HT-29 (cell line): Measurements from ENCODE around the gene GLB1L2. TPM values are rescaled to one million over a fixed set of nuclear protein-coding genes. Genes with fewer than 3 reads are reported as not detected.
A peak's percentile ranks its signal among the peaks of the same experiment; 100 is the strongest.

Experiments
- DNase-seq: peaks from one replicate; pipeline ENCODE4 v3.0.0-alpha.2; 2015; ENCODE audit warnings: low spot score
- total RNA-seq: library from RNA; depleted of rRNA; stranded (reverse); fragments of >200 nt; shearing (Covaris generic); gene quantifications from 2 replicates; pipeline ENCODE4 v1.2.3, GENCODE V29; 2014

Gene GLB1L2
- total RNA-seq, 1 experiment from 2014 or later = 77.4 TPM

DNA sequence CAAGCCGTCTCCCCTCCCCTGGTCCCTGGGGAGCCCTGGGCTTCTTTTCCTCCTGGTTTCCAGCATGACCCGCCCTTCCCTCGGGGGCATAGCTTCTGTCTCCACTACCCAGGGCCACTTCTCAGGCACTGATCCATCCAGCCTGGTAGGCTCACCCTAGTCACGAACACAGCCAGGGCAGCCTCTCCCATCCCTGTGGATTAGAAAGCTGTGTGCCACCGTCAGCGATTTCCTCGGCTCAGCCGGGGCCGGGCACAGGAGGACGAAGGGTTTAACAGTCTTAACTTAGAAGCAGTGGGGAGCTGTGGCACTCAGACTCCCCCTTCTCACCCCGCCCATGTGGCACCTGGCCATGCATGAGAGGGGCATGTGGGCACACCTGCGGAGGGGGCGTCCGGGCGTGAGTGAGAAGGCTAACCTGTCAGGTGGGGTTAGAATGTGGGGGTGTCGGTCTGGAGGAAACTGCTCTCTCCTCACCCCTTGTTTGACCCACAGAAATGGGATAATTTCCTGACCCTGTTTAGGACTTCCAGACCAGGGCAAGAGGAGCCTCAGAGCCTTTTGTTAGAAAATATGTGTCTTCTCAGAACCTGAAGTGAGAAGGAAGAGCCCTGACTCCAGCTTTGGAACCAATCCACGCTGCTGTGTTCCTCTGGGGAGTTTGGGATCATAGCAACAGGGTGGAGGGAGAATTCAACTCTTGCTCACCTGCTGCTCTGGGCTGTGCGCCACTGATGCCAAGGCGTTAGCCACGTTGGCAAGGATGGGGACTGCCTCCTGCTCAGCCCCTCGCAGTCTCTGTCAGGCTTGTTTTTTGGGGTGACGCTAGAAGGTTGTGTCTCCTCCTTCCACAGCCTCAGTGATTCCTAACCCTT, 14.6 kb downstream of the GLB1L2 start:
- no peak for DNase-seq

DNA sequence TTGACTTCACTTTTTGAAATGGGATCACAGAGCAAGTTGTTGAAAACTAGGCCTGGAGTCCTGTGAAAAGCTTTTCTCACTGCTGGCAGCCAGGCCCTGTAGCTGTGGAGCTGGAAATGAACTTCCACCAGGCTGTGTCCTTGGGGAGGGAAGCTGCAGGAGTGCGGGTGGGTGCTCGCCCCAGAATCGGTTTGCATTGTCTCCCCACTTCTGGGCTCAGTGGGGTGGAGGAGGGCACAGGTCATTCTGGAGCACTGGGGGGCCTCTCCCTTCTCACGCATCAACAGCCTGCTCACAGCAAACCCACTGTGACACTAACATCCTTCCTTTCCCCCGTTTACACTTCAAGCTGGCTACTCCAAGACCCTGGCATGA, 15.2 kb downstream of the GLB1L2 start:
- no peak for DNase-seq

DNA sequence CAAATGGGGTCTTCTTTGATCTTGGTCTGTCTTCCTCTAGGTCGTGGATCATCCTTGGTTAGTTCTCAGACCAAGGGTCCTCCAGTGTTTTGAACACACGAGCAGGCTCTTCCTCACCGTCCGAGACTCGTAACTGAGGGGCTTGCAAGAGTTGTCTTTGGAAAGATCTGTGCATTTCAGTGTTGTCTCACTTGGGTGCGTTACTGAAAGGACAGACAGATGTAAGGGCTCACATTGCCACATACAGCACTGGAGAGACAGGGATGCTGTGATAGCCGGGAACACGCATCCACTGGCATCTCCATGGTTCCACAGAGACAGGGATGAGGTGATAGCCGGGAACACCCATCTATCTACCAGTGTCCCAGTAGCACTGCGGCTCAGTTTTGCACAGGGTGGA, 15.7 kb downstream of the GLB1L2 start:
- no peak for DNase-seq

DNA sequence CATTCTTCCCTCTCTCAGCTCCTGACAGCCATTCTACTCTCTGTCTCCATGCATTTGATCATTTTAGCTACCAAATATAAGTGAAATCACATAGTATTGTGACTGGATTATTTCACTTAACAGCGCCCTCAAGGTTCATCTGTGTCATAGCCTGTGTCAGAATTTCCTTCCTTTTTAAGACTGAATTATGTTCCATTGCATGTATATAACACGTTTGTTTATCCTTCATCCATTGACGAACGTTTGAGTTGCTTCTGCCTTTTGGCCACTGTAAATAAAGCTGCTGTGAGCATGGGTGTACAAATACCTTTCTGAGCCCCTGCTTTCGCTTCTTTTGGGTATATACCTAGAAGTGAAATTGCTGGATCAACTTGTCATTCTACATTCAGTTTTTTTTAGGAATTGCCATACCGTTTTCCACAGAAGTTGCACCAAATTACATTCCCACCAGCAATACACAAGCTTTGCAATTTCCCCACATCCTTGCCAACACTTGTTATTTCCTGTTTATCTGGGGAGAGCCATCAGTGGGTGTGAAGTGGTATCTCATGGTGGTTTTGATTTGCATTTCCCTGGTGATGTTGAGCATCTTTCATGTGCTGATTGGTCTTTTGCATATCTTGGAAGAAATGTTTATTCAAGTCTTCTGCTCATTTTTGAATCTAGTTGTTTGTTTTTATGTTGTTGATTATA, 17.5 kb downstream of the GLB1L2 start:
- no peak for DNase-seq

DNA sequence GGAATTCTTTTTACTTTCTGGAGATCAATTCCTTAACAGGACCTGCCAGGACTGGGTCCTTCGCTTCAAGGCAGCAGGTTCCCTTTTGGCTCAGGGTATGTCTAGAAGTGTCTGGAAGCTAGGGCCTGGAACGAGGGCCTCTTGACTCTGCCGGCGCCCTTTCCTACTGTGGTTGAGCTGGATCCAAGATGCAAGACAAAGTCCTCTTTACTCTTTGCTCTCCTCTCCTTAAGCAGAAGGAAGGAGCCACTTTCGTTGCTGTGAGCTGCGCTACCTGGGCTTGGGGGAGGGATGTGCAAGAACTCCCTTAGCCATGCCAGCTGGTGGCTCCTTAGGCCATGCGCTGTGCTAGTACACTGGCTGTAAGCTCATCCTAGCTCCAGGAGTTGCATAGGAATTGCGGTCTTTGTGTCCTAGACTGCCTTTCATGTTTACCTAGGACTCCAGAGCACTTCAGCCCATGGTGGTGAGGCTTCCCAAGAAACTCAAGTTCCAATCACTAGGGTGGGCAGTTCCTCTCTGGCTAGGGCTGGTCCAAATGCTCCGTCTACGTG, 18.1 kb downstream of the GLB1L2 start:
- no peak for DNase-seq

DNA sequence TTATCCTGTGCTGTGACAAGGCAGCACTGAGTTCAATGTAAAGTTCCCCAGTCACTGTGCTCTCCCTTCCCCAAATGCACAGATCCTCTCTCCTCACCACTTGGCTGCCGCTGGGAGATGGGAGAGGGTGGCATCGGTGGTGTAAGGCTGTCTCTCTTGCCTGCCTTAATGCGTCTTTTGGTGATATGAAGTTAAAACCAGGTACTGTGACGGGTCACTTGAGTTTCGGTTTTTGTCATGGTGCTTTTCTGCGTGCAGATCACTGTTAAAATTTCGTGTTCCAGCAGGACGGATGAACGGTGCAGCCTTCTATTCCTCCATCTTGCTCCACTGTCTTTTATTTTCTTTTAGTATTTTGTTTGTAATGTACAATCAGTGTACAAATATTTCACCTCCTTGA, 18.6 kb downstream of the GLB1L2 start:
- DNase-seq = no peak

DNA sequence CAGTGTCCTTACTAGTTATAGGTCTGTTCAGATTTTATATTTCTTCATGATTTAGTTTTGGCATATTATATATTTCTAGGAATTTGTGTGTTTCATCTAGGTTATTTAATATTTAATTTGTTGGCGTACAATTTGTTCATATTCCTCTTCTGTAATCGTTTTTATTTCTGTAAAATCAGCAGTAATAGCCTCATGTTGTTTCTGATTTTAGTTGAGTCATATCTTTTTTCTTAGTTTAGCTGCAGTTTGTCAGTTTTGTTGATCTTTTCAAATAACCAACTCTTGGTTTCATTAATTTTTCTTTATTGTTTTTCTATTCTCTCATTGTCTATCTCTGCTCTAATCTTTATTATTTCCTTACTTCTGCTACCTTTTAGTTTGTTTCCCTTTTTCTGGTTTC, 20.3 kb downstream of the GLB1L2 start:
- no peak for DNase-seq

DNA sequence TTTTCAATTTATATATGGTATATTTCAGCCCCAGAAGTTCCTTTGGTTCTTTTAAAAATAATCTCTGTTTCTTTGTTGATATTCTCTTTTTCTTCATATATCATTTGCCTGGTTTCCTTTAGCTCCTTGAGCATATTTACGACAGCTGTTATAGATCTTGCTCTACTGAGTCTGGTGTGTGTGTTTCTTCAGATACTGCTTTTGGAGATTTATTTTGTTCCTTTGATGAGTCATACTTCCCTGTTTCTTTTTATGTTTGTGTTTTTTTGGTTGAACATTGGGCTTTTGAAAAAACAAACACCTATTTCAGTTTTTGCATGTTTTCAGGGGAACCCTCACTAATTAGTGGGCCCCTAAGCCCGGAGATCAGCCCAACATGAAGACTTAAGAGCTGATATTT, 23.3 kb downstream of the GLB1L2 start:
- DNase-seq = no peak

DNA sequence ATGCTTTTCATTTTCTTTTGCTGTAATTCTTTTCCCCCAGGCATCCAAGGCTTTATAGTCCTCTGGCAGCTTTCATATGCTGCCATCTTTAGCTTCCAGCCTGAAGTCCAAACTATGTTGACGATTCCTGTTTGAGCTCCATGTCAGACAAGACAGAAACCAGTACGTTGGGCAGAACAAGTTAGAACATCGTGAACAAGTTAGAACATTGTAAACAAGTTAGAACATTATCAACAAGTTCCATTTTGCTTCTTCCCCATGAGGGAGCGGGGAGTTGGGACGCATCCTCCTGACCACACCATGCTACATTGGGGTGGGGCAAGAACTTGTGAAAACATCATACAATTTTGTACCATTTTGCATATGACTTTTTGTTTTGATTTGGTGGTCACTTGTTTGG, 23.9 kb downstream of the GLB1L2 start:
- no peak for DNase-seq

DNA sequence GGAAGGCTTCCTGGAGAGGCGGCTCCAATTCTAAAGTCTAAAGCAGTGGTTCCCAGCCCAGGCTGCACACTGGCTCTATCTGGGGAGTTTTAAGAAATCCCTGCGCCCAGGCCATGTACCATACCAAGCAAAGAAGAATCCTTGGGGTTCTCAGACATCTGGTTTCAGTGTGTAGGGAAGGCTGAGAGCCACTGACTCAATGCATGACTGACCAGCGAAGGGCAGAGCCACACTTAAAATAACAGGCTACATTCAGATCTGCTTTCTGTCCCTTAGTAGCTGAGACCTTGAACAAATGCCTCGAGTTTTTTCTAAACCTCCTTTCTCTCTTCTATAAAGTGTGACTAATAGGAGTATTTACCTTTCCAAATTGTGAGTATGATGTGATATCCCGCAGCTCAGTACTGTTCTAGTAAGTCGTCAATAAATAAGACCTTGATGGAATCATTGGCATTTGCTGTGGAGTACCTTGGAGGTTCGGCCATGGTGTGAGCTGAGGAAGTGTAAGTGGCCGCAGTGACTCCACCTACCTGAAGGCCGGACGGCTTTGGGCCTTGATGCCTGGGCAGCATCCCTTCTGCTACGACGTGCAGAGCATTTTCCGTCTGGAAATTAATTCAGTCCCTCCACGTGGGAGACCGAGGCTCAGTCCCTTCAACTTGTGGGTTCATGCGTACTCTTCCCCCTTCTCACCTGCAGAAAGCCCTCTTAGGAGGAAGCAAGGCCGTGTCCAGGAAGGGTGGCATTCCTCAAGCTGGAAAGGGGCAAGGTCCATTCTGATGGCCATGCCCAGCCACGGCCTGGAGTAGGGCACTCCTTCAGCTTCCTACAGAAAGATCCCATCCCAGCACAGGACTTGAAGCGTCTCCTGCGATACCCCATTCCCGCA, 25.1 kb downstream of the GLB1L2 start:
- peak; percentile 27 for DNase-seq

DNA sequence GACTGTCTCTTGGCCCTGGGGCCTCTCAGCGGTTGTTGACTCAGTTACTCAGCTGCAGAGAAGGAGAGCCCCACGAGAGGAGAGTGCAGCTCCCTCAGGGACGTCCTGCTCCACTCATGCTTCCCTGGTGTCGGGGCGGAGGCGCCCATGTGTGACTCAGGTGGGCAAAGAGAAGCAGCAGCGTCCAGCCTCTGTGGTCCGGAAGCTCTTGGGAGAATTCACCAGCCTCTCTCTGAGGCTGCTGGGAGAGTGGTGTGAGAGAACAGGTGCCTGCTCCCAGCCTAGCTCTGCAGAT, 25.7 kb downstream of the GLB1L2 start:
- DNase-seq = no peak

DNA sequence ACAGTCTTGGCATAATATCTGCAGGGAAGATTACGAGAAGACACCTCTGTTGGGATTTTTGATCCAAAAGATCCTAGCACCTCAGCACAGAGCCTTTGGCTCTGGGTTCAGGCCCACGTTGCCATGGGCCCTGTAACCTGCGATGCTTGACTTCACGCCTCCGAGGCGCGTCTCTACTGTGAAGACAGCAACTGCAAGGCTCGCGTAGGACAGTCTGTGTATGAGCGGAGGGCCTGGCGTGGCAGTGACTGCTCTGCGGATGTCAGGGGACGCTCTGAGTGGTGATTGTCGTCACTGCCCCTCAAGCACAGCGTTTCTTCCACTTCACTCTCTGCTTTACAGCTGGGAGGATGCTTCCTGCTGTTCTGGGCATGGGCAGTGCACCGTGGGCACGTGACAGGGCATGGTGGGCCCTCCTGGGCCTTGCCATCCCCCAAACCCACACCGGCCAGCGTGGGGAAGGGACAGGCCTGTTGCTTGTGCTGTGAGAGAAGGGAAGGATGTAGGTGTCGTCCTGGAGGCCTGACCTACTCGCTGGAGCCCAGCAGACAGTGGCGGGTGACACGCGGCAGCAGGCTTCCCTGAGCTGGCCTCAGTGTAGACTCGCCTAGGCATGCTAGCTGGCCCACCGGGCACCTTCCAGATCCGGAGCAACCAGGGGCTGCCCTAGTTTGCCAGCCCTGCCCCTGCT, 26.5 kb downstream of the GLB1L2 start:
- no peak for DNase-seq

DNA sequence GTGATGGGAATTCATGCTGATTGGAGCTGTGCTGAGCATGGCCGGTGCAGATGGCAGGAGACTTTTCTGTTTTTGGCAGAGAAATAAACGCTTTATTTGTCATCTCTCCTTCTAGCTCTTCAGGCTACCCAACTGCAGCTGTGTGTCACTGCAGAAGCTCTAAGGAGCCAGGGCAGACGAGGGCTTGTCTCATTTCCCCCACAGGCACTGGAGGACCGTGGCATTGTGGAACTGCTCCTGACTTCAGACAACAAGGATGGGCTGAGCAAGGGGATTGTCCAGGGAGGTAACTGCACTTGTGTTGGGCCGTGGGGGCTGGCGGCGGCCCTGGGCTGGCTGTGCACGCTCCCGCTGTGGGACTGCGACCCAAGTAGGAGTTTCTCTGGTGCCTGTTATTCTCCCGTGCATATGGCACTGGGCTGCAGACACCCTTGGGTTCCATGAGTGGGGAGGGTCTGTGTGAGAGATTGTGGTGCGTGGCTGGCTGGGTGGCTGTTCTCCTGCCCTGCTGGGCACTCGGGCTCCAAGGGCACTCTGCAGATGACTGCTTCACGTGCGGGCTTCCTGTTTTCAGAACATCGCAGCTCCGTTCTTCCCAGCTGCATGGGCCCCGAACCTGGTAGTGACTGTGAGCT, 27.2 kb downstream of the GLB1L2 start:
- DNase-seq = no peak

DNA sequence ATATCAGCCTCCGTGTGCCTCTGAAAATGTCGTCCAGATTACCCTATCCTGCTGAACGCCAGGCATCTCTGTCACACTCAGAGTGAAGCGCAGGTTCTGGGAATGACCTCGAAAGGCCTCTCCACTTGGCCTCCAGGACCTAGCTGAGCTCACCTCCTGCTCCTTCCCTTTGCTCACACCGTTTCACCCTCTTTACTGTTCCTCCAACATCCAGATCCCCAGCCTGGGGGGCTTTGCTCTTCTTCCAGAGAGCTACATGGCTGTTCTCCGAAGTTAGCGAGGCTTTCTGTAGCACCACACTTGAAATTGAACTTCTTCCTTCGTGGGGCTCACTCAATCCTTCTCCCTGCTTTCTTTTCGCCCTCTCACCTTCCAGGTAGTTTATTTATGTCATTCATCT, 27.9 kb downstream of the GLB1L2 start:
- no peak for DNase-seq

DNA sequence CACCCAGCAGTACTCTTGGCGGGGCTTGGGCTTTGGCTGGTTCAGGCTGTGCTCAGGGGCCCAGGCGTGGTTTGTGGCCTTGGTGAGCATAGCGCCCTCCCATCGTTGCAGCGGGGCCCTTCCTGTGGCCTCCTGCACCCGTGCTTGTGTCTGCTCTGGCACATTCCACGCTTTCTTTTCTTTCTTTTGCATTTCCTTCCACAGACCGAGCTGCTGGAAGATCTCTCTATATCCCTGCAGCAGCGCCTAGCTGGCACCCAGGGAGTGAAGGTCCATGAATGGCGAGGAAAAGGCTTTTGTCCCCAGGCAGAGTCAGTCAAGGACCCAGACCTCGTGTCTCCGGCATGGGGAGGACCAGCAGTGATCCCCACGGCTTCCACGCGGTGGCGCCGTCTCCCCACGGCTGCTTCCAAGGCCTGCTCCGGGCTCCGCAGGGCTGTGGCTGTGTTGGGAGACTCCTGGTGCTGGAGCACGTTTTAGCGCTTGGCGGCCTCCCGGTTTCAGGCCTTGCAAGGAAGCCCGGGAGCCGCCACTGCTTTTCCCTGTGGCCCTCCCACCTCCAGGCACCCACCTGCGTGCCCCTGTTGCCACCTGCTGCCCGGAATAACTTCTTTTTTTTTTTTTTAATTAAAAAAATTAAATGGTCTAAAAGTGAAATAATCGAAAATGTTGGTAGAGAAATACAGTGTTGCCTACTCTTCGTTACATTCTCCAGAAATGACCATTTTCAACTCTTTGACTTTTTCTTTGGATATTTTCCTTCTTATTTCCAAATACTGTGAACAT, 28.5 kb downstream of the GLB1L2 start:
- DNase-seq = peak; percentile 94

DNA sequence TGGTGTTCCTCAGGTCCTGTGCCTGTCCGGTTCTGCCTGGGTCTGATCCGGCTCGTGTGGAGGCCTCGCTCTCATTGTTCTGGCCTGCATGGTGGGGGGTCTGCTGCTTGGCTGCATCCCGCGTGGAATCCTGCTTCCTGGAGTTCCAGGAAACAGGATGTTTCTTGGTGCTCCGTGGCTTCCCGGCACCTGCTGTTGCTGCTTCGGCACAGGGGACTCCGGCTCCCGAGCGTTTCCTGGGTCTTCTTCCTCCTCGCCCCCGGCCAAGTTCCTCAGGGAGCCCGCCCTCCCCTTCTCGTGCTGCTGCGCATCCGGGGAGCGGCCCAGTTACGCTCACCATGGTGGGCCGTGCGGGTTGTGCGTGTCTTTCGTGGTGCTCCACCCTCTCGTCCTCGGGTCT, 29.9 kb downstream of the GLB1L2 start:
- DNase-seq = no peak

DNA sequence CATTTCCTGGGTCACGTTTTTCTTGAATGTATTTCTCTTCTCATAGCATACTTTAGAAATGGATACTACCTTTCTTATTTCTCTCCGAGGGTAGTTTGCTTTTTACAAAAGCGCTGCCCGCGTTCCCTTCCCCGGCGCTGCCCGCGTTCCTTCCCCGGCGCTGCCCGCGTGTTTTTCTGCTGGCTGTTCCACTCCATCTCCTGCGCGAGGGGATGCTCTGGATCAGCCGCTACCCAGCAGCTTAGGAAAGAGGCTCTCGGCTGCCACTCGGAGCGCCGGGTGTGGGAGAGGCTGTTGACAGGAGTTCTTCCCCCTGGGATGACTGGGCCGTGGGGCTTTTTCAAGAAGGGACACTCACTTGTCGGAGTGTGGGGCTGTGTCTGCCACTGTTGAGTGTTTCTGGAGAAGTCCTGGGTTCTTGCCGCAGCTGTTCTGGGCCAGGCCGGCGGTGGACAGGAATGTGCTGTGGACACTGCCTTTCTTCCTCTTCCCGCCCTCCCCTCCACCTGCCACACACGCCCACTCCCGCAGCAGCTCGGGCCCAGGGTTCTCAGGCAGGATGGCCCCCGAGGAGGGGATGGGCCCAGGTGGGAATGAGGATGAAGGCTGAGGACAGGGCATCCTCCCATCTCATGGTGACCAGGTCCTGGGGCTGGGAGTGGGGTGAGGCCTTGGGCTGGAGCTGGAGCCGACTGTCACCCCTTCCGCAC, 30.6 kb downstream of the GLB1L2 start:
- DNase-seq = no peak

DNA sequence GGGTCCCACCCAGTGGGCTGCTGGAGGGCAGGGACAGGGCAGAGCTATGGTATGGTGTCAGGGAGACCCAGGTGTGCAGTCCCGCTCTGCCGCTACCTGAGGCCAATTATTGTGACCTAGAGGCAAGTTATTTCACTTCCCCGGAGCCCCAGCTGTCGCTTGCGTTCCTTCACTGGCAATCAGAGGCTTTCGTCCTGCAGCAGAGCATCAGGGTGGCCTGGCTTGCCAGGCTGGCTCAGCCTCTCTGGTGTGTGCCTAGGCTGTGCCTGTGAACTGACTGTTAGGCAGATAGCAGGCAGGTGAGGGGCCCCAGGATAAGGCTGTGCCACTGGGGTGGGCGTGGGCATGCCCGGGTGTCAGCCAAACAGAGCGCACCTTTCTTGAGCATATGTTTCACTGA, 31.4 kb downstream of the GLB1L2 start:
- no peak for DNase-seq

DNA sequence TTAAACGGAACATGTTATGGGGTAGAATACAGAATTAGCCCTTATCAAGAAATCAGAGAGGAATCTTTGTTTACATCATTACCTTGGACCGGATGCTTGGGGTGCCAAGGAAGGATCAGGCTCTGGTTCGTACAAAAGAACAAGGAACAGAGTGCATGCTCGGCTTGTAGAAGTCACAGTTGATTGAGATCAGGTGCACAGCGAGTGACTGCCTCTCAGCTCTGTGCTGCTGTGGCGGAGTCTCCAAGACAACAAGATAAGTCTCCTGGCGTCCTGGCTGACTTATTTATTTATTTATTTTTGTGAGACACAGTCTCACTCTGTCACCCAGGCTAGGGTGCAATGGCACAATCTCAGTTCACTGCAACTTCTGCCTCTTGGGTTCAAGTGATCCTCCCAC, 31.8 kb downstream of the GLB1L2 start:
- DNase-seq = no peak

DNA sequence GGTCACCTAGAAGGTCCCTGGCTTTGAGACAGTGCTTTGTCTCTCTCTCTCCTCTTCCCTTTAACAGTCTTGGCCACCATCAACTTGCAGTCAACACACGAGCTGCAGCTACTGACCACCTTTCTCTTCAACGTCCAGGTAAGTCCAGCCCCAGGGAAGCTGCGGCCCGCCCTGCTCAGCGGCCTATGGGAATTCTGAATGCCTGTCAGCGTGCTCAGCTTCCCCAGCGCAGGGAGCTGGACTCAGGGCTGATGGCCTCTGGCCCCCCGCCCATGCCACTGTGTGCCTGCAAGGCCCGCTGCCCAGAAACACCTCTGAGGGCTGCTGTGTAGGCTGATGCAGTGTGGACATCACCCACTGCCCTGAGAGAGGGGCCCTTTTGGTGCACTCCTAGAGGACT, 32.5 kb downstream of the GLB1L2 start:
- DNase-seq = no peak
